Progenitor cell of endocrine pancreas (in vitro differentiated cells): ENCODE results near the gene KIR3DL1. TPM values are rescaled to one million over a fixed set of nuclear protein-coding genes. Genes with fewer than 3 reads are reported as not detected.

Experiments used
- DNase-seq: peaks from one replicate; pipeline ENCODE4 v3.0.0; 2021; ENCODE audit warnings: low spot score; ENCODE audit not compliant: unreplicated experiment
- H3K27ac Mint-ChIP-seq: 2 replicates; pipeline ENCODE4 v1.8.0; 2021; ENCODE audit warnings: mild to moderate bottlenecking, moderate library complexity, mixed read lengths
- H3K27me3 Mint-ChIP-seq: 2 replicates; pipeline ENCODE4 v1.8.0; 2021; ENCODE audit warnings: mixed read lengths
- H3K36me3 Mint-ChIP-seq: 2 replicates; pipeline ENCODE4 v1.8.0; 2022; ENCODE audit warnings: mixed read lengths; ENCODE audit not compliant: insufficient read depth
- H3K4me1 Mint-ChIP-seq: 2 replicates; pipeline ENCODE4 v1.8.0; 2021; ENCODE audit warnings: low read depth, mixed read lengths
- H3K4me3 Mint-ChIP-seq: 2 replicates; pipeline ENCODE4 v1.8.0; 2021; ENCODE audit warnings: low read depth, mild to moderate bottlenecking, moderate library complexity, mixed read lengths
- H3K9me3 Mint-ChIP-seq: 2 replicates; pipeline ENCODE4 v1.8.0; 2021; ENCODE audit warnings: low read depth, mixed read lengths
- total RNA-seq: library from RNA; stranded (reverse); gene quantifications from 2 replicates; pipeline ENCODE4 v1.2.1, GENCODE V29; 2021
- TF ChIP-seq, protein P1 (sequence below): fragments of 200-600 bp; sonication (generic); IDR thresholded peaks from one replicate; pipeline ENCODE4 v1.5.0; 2021; ENCODE audit warnings: antibody characterized with exemption, mild to moderate bottlenecking; ENCODE audit not compliant: unreplicated experiment

The KIR3DL1 gene
- total RNA-seq, 1 donor from 2014 or later, result not detected

DNA sequence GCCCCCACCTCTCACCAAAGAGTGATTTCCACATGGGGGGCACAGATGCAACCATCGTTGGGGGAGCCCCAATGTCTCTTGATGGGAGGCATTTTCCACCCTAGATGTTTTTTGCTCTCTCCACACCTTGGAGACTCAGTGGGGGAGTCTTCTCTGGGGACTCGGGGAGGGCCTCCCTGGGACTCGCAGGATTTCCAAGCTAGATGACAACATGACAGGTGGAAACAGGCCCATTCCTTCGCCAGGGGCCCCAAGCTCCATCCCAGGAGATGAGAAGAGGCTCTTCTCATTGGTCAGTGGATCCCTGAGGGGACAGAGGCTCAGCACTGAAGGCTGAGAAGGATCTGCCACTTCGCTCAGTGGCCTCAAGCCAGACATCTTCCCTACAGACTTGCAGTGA, 25.6 kb upstream of the KIR3DL1 start:
- no peak for DNase-seq
- Mint-ChIP-seq H3K4me3 (no peak overlapping the region), H3K4me1 (no peaks in the 10 kb centered on the region), H3K36me3 (peaks cover 6% of the 10 kb centered on the region), H3K9me3 (peaks cover 63% of the 10 kb centered on the region), H3K27me3 (no peaks in the 10 kb centered on the region), H3K27ac (no peak overlapping the region)
- TF ChIP-seq, protein P1, sequence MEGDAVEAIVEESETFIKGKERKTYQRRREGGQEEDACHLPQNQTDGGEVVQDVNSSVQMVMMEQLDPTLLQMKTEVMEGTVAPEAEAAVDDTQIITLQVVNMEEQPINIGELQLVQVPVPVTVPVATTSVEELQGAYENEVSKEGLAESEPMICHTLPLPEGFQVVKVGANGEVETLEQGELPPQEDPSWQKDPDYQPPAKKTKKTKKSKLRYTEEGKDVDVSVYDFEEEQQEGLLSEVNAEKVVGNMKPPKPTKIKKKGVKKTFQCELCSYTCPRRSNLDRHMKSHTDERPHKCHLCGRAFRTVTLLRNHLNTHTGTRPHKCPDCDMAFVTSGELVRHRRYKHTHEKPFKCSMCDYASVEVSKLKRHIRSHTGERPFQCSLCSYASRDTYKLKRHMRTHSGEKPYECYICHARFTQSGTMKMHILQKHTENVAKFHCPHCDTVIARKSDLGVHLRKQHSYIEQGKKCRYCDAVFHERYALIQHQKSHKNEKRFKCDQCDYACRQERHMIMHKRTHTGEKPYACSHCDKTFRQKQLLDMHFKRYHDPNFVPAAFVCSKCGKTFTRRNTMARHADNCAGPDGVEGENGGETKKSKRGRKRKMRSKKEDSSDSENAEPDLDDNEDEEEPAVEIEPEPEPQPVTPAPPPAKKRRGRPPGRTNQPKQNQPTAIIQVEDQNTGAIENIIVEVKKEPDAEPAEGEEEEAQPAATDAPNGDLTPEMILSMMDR, result no peak

DNA sequence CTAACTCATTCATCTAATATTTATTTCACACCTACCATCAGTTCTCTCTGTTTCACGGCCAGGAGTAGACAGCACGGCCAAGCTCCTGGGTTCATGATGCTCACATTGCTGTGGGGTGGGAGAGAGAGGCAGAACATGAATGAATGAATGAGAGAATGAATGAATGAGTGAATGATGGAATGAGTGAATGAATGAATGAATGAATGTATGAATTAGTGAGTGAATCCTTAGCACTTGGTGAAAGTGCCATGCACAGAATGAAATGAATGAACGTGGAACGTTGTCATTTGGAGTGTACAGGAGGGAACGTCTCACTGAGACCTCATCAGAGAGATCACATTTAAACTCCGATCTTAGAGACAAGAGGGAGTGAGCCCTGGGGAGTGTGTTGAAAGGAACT, 24.8 kb upstream of the KIR3DL1 start:
- no peak overlapping the region for H3K4me3 Mint-ChIP-seq
- no peaks in the 10 kb centered on the region for H3K27me3 Mint-ChIP-seq
- no peak for DNase-seq
- peaks cover 57% of the 10 kb centered on the region for H3K9me3 Mint-ChIP-seq
- no peak overlapping the region for H3K27ac Mint-ChIP-seq
- peaks cover 4% of the 10 kb centered on the region for H3K36me3 Mint-ChIP-seq
- TF ChIP-seq, protein P1, result no peak
- no peaks in the 10 kb centered on the region for H3K4me1 Mint-ChIP-seq

DNA sequence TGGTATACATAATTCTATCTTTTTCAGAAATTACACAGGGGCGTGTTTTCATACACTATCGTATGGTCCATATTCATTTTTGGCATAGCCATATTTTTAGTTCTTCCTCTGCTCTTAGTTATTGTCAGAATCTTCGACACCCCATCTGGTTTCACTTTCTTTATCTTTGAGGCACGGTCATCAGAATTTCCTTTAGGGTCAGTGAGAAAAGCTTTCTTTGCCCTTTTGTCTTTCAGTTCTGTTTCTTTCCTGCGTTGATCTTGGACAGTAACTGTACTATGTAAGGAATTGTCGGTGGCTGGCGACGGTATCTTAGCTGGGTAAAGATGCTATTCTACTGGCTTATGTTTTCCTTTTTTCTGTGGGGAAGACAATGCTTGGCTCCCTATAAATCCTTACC, 23.5 kb upstream of the KIR3DL1 start:
- H3K27ac Mint-ChIP-seq, result no peak overlapping the region
- no peak for DNase-seq
- H3K9me3 Mint-ChIP-seq, result peaks cover 52% of the 10 kb centered on the region
- no peaks in the 10 kb centered on the region for H3K4me1 Mint-ChIP-seq
- H3K36me3 Mint-ChIP-seq, result peaks cover 2% of the 10 kb centered on the region
- H3K27me3 Mint-ChIP-seq, result no peaks in the 10 kb centered on the region
- H3K4me3 Mint-ChIP-seq, result no peak overlapping the region
- TF ChIP-seq, protein P1, result no peak

DNA sequence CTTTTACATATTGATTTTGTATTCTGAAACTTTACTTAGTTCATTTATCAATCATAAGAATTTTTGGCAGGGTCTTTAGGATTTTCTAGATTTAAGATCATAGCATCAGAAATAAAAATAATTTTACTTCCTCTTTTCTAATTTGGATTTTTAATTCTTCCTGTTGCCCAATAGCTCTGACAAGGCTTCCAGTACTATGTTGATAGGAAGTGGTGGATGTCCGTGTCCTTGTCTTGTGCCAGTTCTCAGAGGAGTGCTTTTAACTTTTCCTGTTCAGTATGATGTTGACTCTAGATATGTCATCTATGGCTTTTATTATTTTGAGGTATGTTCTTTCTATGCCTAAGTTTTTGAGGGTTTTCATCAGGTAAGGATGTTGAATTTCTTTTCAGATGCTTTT, 20.5 kb upstream of the KIR3DL1 start:
- Mint-ChIP-seq H3K9me3 (peaks cover 41% of the 10 kb centered on the region), H3K4me1 (no peaks in the 10 kb centered on the region), H3K36me3 (no peaks in the 10 kb centered on the region), H3K4me3 (no peak overlapping the region), H3K27me3 (no peaks in the 10 kb centered on the region), H3K27ac (no peak overlapping the region)
- TF ChIP-seq, protein P1, result no peak
- DNase-seq, result no peak

DNA sequence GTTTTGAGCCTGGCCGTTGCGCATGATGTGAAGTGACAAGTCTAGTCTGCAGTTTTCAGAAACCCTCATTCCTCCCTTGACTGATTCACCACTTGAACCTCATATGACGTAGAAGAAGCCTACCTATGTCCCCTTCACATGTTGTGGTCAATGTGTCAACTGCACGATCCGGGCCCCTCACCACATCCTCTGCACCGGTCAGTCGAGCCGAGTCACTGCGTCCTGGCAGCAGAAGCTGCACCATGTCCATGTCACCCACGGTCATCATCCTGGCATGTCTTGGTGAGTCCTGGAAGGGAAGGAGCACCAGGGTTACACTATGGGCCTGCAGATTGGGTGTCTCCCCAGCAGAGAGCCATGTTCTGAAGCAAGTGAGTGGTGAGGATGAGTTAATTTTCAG, 12.9 kb upstream of the KIR3DL1 start, which contains the start of gene KIR2DL4:
KIR2DL4 (plus strand) TSS at position 201 of the 400 bp plus-strand sequence; CDS start at position 243, 42 bp downstream.
- TF ChIP-seq, protein P1, result no peak
- DNase-seq, result no peak
- Mint-ChIP-seq H3K4me1 (no peaks in the 10 kb centered on the region), H3K27me3 (no peaks in the 10 kb centered on the region), H3K27ac (no peak within 1 kb of the TSS), H3K9me3 (peaks cover 58% of the 10 kb centered on the region), H3K4me3 (no peak within 1 kb of the TSS), H3K36me3 (peaks cover 1% of the 10 kb centered on the region)
